IMR-90 (cell line): ENCODE measurements around the gene LCMT2. TPM values are rescaled to one million over a fixed set of nuclear protein-coding genes. Genes with fewer than 3 reads are reported as not detected.

Source experiments
- ATAC-seq: fragments of 200-7000 bp; cut with Tn5 transposase; 2 replicates; pipeline ENCODE4 v1.9.1; 2020; ENCODE audit warnings: low read depth, mild to moderate bottlenecking, moderate library complexity
- BruUV-seq: library from RNA; stranded (reverse); fragments of 400-500 nt; replicated peaks from 2 replicates; lab custom pipeline; 2021; lab: Mats Ljungman, UMichigan
- CTCF ChIA-PET: fragments of 300-600 bp; formaldehyde crosslinking; extraction: SDS; loops from one replicate; lab custom pipeline; 2021; ENCODE audit warnings: antibody characterized with exemption; lab: Yijun Ruan, JAX
- POLR2A ChIA-PET: fragments of 300-600 bp; sonication (Branson Sonifier 250); formaldehyde crosslinking; loops from one replicate; lab custom pipeline; 2022; ENCODE audit warnings: antibody characterized with exemption; ENCODE audit not compliant: unreplicated experiment; lab: Charles Lee
- DNase-seq: peaks from one replicate; pipeline ENCODE4 v3.0.0; 2013
- H2AFZ ChIP-seq: replicated peaks from 2 replicates; pipeline ENCODE3; 2013; ENCODE audit warnings: low read length, mild to moderate bottlenecking; ENCODE audit not compliant: poor library complexity
- H2AK5ac ChIP-seq: 2 replicates; pipeline ENCODE4 v1.6.1; 2013; ENCODE audit warnings: low read depth, low read length, inconsistent platforms
- H2AK9ac ChIP-seq: replicated peaks from 2 replicates; pipeline ENCODE3; 2013; ENCODE audit warnings: mild to moderate bottlenecking, low read depth, low read length, moderate library complexity; ENCODE audit not compliant: poor library complexity
- H2BK120ac ChIP-seq: 2 replicates; pipeline ENCODE4 v1.6.1; 2013; ENCODE audit warnings: low read depth, low read length, inconsistent platforms
- H2BK15ac ChIP-seq: 3 replicates; pipeline ENCODE4 v1.6.1; 2013; ENCODE audit warnings: low read depth, low read length, inconsistent platforms
- H2BK20ac ChIP-seq: 2 replicates; pipeline ENCODE4 v1.6.1; 2013; ENCODE audit warnings: low read depth, mild to moderate bottlenecking, inconsistent platforms, low read length, moderate library complexity
- H2BK5ac ChIP-seq: 2 replicates; pipeline ENCODE4 v1.6.1; 2013; ENCODE audit warnings: mild to moderate bottlenecking, low read depth, low read length, inconsistent platforms; ENCODE audit not compliant: poor library complexity, severe bottlenecking
- H3K14ac ChIP-seq: replicated peaks from 2 replicates; pipeline ENCODE4 v1.6.1; 2013; ENCODE audit warnings: low read depth, low read length, inconsistent platforms
- H3K18ac ChIP-seq: 2 replicates; pipeline ENCODE4 v1.6.1; 2013; ENCODE audit warnings: low read depth, low read length, control low read depth
- H3K23ac ChIP-seq: 2 replicates; pipeline ENCODE4 v1.6.1; 2013; ENCODE audit warnings: low read depth, low read length, inconsistent platforms
- H3K27ac ChIP-seq: 2 replicates; pipeline ENCODE4 v1.5.1; 2013; ENCODE audit warnings: mild to moderate bottlenecking, control low read depth, low read length; ENCODE audit not compliant: insufficient read depth
- H3K27me3 ChIP-seq: 2 replicates; pipeline ENCODE4 v1.6.1; 2013; ENCODE audit warnings: low read length; ENCODE audit not compliant: control insufficient read depth, insufficient read depth
- H3K36me3 ChIP-seq: 2 replicates; pipeline ENCODE4 v1.6.1; 2013; ENCODE audit warnings: low read length, mixed read lengths; ENCODE audit not compliant: control insufficient read depth, insufficient read depth
- H3K4ac ChIP-seq: 2 replicates; pipeline ENCODE4 v1.6.1; 2013; ENCODE audit warnings: low read depth, low read length, inconsistent platforms
- H3K4me1 ChIP-seq: 2 replicates; pipeline ENCODE4 v1.6.1; 2013; ENCODE audit warnings: low read length, mixed read lengths; ENCODE audit not compliant: control insufficient read depth, insufficient read depth
- H3K4me2 ChIP-seq: 2 replicates; pipeline ENCODE4 v1.6.1; 2013; ENCODE audit warnings: low read depth, mild to moderate bottlenecking, control low read depth, low read length, moderate library complexity
- H3K4me3 ChIP-seq: 2 replicates; pipeline ENCODE4 v1.5.1; 2013; ENCODE audit warnings: low read depth, mild to moderate bottlenecking, control low read depth, low read length, moderate library complexity; ENCODE audit not compliant: insufficient read depth
- H3K56ac ChIP-seq: 2 replicates; pipeline ENCODE4 v1.6.1; 2013; ENCODE audit warnings: low read length, inconsistent platforms; ENCODE audit not compliant: insufficient read depth; ENCODE audit errors: extremely low read depth
- H3K79me1 ChIP-seq, 2 experiments: 2 replicates each; pipeline ENCODE4 v1.6.1; 2013; ENCODE audit warnings: low read length in 2 of 2, inconsistent platforms in 1 of 2, low read depth in 1 of 2
- H3K9ac ChIP-seq: 2 replicates; pipeline ENCODE4 v1.6.1; 2013; ENCODE audit warnings: low read depth, low read length, control low read depth
- H3K9me1 ChIP-seq: 2 replicates; pipeline ENCODE4 v1.6.1; 2013; ENCODE audit warnings: low read length, inconsistent platforms; ENCODE audit not compliant: insufficient read depth
- H3K9me3 ChIP-seq: 2 replicates; pipeline ENCODE4 v1.6.1; 2013; ENCODE audit warnings: low read length; ENCODE audit not compliant: control insufficient read depth, insufficient read depth
- H4K20me1 ChIP-seq: 2 replicates; pipeline ENCODE4 v1.6.1; 2013; ENCODE audit warnings: low read length, inconsistent platforms; ENCODE audit not compliant: insufficient read depth
- H4K5ac ChIP-seq: 2 replicates; pipeline ENCODE4 v1.6.1; 2013; ENCODE audit warnings: mild to moderate bottlenecking, low read depth, low read length, control low read depth
- H4K8ac ChIP-seq, 2 experiments: 2 replicates each; pipeline ENCODE4 v1.6.1; 2013; ENCODE audit warnings: low read depth in 2 of 2, low read length in 2 of 2, control low read depth in 1 of 2, inconsistent platforms in 1 of 2
- H4K91ac ChIP-seq: 2 replicates; pipeline ENCODE4 v1.6.1; 2013; ENCODE audit warnings: low read depth, low read length, inconsistent platforms; ENCODE audit not compliant: insufficient read depth
- MAFK ChIP-seq: IDR thresholded peaks from 2 replicates; pipeline ENCODE4 v1.6.1; 2012; ENCODE audit warnings: low read depth, low read length, improper control_type of control experiment
- RAD21 ChIP-seq: IDR thresholded peaks from 2 replicates; pipeline ENCODE4 v1.6.1; 2012; ENCODE audit warnings: low read length, improper control_type of control experiment
- SMC3 ChIP-seq: fragments of 150-350 bp; IDR thresholded peaks from 2 replicates; pipeline ENCODE4 v1.6.1; 2016; ENCODE audit warnings: low read depth, mild to moderate bottlenecking, antibody characterized with exemption, low read length, moderate library complexity
- WGBS, 2 experiments: methylation state at CpG; one replicate each; pipeline versions ENCODE4 v1.1.5 to v1.1.7; 2013; ENCODE audit warnings: missing lambda C conversion rate in 2 of 2; ENCODE audit not compliant: insufficient read length in 1 of 2; ENCODE audit errors: extremely low coverage in 2 of 2; 5-methylcytosine and 5-hydroxymethylcytosine counted together
- dilution Hi-C: fragments of 300-500 bp; cut with HindIII; formaldehyde crosslinking; loops from one replicate; pipeline ENCODE4 v1.14.3; 2018; ENCODE audit warnings: low sequenced_read_pairs; ENCODE audit not compliant: unreplicated experiment
- in situ Hi-C: fragments of 300-500 bp; cut with MboI; formaldehyde crosslinking; loops from 3 replicates; pipeline ENCODE4 v1.14.3; 2019; ENCODE audit warnings: low sequenced_read_pairs, inconsistent platforms, mixed read lengths
- intact Hi-C: fragments of 100-400 bp; cut with micrococcal nuclease; formaldehyde crosslinking; loops from 2 replicates; pipeline ENCODE4 v1.10.0; 2022
- polyA plus RNA-seq, 3 experiments: library from polyadenylated mRNA; depleted of rRNA; stranded (reverse); fragments of >200 nt; gene quantifications; 2 replicates each; pipeline ENCODE4 v1.2.3, GENCODE V29; 2012; ENCODE audit warnings: low replicate concordance in 1 of 3
- total RNA-seq: library from RNA; depleted of rRNA; stranded (reverse); fragments of >200 nt; gene quantifications from 2 replicates; pipeline ENCODE4 v1.2.3, GENCODE V29; 2012
- TF ChIP-seq, protein P1 (sequence below): conservative IDR thresholded peaks from 2 replicates; pipeline ENCODE4 v1.5.1; 2012; ENCODE audit warnings: mild to moderate bottlenecking, low read depth, low read length, improper control_type of control experiment
- TF ChIP-seq, protein P2 (sequence below): fragments of 150-350 bp; IDR thresholded peaks from 2 replicates; pipeline ENCODE4 v1.6.1; 2017; ENCODE audit warnings: mild to moderate bottlenecking, antibody characterized with exemption, low read length, low read depth

Gene LCMT2
- total and polyA plus RNA-seq, 2 of the 4 experiments (the other 2 are of a cell fraction) = 5.8 to 12.2 TPM

DNA sequence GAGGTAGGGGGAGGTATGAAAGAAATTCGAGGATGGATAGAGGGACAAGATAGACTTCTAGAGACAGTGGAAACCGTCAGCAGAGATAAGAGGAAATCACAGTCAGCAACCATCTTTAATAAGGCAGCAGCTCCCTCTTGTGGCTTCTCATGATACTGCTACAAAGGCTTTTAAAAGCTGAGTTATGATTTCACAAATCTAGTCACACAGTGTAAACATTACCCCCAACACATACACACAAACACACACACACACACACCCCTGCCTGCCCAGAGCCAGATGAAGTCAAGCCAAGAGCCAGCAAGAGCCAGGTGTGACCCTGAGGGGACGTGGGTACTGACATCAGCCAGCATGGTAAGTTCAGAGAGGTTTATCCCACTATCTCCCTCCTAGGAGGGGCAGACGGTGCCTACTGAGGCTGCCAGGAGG is 44.8 kb downstream of the LCMT2 start:
- H2BK120ac ChIP-seq = no peak overlapping the region
- H3K36me3 ChIP-seq = no peaks in the 10 kb centered on the region
- H2BK5ac ChIP-seq = no peak overlapping the region
- in situ Hi-C loops (no loop called here), dilution Hi-C loops (no loop called here), intact Hi-C loops (loop anchor here (1.0 kb wide), 3 partner anchors 60 to 98 kb away; no protein-coding TSS in a partner anchor)
- H3K9ac ChIP-seq = no peak overlapping the region
- no peak overlapping the region for H2BK15ac ChIP-seq
- H3K4ac ChIP-seq = no peak overlapping the region
- H3K27me3 ChIP-seq = peaks cover 37% of the 10 kb centered on the region
- no TSS peak for BruUV-seq
- no peaks in the 10 kb centered on the region for H3K9me1 ChIP-seq
- peaks cover 1% of the 10 kb centered on the region; the same call in 1 of the 2 replicates for H3K4me1 ChIP-seq
- H2AFZ ChIP-seq = no peak overlapping the region
- DNase-seq = peak; percentile 67
- no peak overlapping the region for H4K8ac ChIP-seq
- H3K56ac ChIP-seq = no peak overlapping the region
- no peak overlapping the region for H4K91ac ChIP-seq
- no peak overlapping the region for H4K5ac ChIP-seq
- H3K27ac ChIP-seq = no peak overlapping the region
- WGBS, 2 experiments = no CpG with 5 or more reads among the region's 4 CpGs
- TF ChIP-seq MAFK (peak; percentile 72), RAD21 (peak; percentile 94), SMC3 (peak; percentile 88)
- TF ChIP-seq, protein P1, sequence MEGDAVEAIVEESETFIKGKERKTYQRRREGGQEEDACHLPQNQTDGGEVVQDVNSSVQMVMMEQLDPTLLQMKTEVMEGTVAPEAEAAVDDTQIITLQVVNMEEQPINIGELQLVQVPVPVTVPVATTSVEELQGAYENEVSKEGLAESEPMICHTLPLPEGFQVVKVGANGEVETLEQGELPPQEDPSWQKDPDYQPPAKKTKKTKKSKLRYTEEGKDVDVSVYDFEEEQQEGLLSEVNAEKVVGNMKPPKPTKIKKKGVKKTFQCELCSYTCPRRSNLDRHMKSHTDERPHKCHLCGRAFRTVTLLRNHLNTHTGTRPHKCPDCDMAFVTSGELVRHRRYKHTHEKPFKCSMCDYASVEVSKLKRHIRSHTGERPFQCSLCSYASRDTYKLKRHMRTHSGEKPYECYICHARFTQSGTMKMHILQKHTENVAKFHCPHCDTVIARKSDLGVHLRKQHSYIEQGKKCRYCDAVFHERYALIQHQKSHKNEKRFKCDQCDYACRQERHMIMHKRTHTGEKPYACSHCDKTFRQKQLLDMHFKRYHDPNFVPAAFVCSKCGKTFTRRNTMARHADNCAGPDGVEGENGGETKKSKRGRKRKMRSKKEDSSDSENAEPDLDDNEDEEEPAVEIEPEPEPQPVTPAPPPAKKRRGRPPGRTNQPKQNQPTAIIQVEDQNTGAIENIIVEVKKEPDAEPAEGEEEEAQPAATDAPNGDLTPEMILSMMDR = peak; percentile 96
- TF ChIP-seq, protein P2, sequence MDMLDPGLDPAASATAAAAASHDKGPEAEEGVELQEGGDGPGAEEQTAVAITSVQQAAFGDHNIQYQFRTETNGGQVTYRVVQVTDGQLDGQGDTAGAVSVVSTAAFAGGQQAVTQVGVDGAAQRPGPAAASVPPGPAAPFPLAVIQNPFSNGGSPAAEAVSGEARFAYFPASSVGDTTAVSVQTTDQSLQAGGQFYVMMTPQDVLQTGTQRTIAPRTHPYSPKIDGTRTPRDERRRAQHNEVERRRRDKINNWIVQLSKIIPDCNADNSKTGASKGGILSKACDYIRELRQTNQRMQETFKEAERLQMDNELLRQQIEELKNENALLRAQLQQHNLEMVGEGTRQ = no peak
- no peak overlapping the region for H2BK20ac ChIP-seq
- H3K9me3 ChIP-seq = no peaks in the 10 kb centered on the region
- no peaks in the 10 kb centered on the region for H4K20me1 ChIP-seq
- H2AK5ac ChIP-seq = no peak overlapping the region
- no peak overlapping the region for H3K18ac ChIP-seq
- H3K4me2 ChIP-seq = 0 out of 2 replicates have a peak overlapping the region, but pooled peaks have one; percentile 52
- no peak overlapping the region for H3K23ac ChIP-seq
- CTCF ChIA-PET = interaction anchor here (0.6 to 2.5 kb wide), 12 partner anchors 44 to 519 kb away, joined by 3 to 37 read pairs (median 3); no protein-coding TSS in a partner anchor
- H3K79me1 ChIP-seq = no peaks in the 10 kb centered on the region
- no peak overlapping the region for H3K14ac ChIP-seq
- POLR2A ChIA-PET = no interaction called here
- peak; percentile 97 for ATAC-seq
- H3K4me3 ChIP-seq = no peak overlapping the region
- H2AK9ac ChIP-seq = no peak overlapping the region
